GM18951 (cell line): Measurements from ENCODE around the gene SYTL3.
"Not testable (repeated sequence)": the region's sequence is repeated elsewhere in the genome, so short reads cannot be mapped to it uniquely, and the experiment has no call there.

Experiments
- POLR2A ChIP-seq: IDR thresholded peaks from 4 replicates; pipeline ENCODE4 v1.6.1; 2011; ENCODE audit warnings: mild to moderate bottlenecking; ENCODE audit not compliant: insufficient read length, insufficient read depth; ENCODE audit errors: extremely low read depth
- in situ Hi-C: fragments of 300-500 bp; cut with MboI; formaldehyde crosslinking; loops from one replicate; pipeline ENCODE4 v1.12.0; 2022; ENCODE audit warnings: low sequenced_read_pairs, mixed read lengths, inconsistent platforms; ENCODE audit not compliant: unreplicated experiment

Gene SYTL3

GRCh38 chr6:158626360-158627167 lies 23.3 kb upstream of the SYTL3 start:
- TF ChIP-seq POLR2A = no peak
- in situ Hi-C loops = no loop called here

- in situ Hi-C loops = no loop called here
- TF ChIP-seq POLR2A = no peak
Observed at GRCh38 chr6:158627168-158627939, 22.5 kb upstream of the SYTL3 start.

DNA sequence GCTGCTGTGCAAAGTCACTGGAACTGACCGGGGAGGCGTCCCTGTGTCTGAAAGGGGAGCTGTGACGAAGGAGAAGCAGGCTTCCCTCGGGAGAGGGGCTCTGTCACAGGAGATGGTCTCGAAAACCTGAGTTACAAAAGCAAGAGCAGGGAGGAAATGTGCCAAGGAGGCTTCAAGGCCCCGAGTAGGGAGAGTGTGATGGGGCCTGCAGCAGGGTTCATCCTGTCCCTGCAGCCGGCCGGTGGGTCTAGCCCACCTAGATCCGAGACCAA lies 22.0 kb upstream of the SYTL3 start:
- TF ChIP-seq POLR2A = no peak
- in situ Hi-C loops = no loop called here

- in situ Hi-C loops = no loop called here
- TF ChIP-seq POLR2A = no peak
Observed at GRCh38 chr6:158628542-158628941, 21.3 kb upstream of the SYTL3 start.

GRCh38 chr6:158629367-158630221 lies 20.3 kb upstream of the SYTL3 start:
- in situ Hi-C loops = no loop called here
- no peak for TF ChIP-seq POLR2A

- TF ChIP-seq POLR2A = no peak
- in situ Hi-C loops = no loop called here
Observed at GRCh38 chr6:158630938-158631616, 18.8 kb upstream of the SYTL3 start.

DNA sequence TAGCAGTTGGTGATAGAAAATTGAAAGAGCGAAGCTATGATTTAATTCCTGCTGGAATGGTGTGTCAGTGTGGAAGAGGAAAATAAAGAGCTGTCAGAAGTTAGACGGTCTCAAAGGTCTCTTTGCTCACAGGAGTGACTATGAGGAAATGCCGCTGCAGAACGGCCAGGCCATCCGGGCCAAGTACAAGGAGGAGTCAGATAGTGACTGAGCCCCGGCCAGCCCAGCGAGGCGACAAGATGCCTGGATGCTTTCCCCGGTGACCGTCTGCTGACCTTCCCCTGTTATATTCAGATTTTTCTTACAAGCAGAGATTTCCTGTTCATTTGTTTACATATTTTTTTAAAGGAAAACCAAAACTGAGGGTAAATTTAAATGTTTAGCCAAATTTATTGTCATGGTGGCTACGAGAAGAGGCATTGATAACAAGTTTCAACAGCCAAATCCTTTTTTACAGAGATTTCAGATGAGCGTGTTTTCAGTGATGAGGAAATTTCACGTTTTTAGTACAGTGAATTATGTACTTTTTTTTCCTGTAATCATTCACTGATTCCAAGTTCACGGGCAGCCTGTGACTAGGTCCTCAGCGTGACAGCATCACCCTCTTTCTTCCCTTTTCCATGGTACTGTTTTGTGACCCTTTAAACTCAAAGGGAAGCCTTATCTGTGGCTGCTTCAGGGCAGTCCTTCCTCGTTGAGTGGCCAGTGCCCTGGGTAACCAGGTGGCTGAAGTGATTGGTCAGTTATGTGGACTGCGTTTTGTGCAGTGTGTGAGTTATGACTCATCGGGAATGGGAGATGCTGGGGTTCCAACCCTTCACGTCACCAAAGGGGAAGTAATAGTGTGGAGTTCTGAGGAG lies 17.9 kb upstream of the SYTL3 start:
- in situ Hi-C loops = no loop called here
- no peak for TF ChIP-seq POLR2A

- in situ Hi-C loops = not testable (repeated sequence)
Observed at GRCh38 chr6:158632538-158633119, 17.2 kb upstream of the SYTL3 start.

DNA sequence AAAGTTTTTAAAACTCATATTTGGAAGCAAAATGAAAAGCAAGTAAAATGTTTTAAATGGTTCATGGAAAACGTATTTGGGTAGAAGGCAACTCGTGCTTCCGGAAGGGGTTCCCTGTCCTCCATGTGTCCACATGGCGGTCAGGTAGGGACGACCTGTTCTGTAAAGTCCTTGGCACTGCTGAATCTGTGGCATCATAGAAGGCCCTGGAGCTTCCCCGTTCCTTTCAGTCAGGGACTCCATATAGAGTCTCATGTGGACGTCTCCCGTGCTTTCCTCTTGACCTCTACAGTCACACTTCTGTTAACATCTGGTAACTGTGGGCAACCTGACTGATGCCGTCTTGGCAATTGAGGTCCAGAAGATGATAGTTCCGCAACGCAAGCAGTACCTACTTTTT lies 16.7 kb upstream of the SYTL3 start:
- TF ChIP-seq POLR2A = no peak
- in situ Hi-C loops = no loop called here

DNA sequence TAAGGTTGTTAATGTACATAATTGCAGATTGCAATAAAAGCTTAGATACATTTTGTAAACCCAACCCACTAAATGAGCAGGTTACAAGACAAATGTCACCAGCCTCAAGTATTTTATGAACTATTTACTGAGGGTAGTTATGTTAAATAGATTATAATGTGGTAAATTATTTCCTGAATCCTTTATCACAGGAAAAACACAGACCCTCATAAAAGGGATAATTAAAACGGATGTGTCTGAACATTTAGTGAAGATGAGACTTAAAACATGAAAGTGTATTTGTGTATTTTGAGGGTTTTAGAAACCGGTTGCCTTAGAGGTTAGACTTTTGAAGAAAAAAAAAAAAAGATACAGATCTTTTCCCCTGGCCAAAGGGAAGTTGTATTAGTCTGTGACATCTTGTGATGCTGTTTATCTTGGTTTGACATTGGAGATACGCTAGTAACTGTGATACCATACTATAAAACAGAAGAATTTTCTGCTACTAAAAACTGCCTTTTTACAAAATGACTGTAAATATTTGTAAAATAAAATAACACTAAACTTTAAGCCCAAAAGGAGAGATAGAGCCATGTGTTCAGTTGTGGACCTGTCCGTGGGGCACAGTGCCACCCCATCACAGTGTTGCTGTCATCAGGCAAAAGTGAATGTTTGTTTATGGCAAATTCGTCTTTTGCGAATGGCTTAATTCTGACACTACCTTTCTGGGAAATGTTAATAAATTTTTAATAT lies 15.0 kb upstream of the SYTL3 start:
- no peak for TF ChIP-seq POLR2A
- in situ Hi-C loops = no loop called here

DNA sequence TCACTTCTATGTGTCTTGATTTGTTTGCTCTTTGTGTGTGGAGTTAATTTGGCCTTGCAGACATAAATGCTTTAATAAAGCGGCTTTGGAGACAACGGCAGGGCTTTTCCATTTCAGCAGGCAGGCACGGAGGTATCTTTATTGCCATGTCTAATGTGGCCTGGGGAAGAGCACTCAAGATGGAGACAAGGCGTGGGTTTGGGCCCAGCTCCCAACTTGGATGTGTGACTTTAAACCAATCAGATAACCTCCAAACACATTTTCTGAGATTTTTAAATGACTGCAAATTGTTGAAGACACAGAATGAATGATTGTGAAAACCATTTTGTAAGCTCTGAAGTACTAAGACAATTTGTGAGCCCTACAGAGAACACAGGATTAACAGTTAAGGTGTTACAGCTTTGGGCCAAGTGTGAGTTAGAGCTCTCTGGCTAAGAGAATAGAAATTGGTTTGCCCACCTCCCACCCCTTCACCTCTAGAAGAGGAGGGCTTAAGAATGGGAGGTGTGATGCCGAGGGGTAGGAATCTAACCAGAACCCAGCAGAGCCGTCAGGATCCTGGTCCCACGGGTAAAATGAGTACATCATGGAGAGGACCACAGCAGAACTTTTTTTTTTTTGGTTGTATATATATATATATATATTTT lies 14.3 kb upstream of the SYTL3 start:
- in situ Hi-C loops = no loop called here
- no peak for TF ChIP-seq POLR2A
